NCI-H774 (cell line): ENCODE results near the gene EYA3.

ENCODE experiments used
- DNase-seq: peaks from one replicate; lab custom pipeline; 2025; lab: John Stamatoyannopoulos, UW

Gene EYA3

GRCh38 chr1:27940870-27941560, 147.4 kb downstream of the EYA3 start:
- DNase-seq, result no peak

DNA sequence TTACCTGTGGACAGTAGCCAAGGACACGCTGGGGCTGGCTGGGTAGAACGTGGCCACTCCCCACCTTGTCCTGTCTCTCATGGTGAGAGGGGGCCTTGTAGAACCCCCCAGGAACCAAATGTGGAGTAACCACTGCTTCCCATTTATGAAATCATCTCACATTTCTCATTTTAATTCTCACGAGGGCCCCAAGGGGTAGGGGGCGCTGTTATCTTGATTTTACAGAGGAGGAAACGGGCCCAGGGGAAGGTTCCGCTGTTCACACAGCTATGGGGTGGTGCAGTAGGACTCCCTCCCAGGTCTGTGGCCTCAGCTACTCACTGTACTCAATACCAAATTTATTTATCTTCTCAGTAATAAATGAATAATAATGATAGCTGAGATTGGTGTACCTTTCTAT, 148.1 kb downstream of the EYA3 start:
- no peak for DNase-seq

- no peak for DNase-seq
These were observed 149.9 kb downstream of the EYA3 start for GRCh38 chr1:27938488-27938887.

GRCh38 chr1:27937524-27937836, 150.9 kb downstream of the EYA3 start:
- DNase-seq, result no peak

GRCh38 chr1:27936370-27936769, 152.0 kb downstream of the EYA3 start:
- DNase-seq, result no peak

DNA sequence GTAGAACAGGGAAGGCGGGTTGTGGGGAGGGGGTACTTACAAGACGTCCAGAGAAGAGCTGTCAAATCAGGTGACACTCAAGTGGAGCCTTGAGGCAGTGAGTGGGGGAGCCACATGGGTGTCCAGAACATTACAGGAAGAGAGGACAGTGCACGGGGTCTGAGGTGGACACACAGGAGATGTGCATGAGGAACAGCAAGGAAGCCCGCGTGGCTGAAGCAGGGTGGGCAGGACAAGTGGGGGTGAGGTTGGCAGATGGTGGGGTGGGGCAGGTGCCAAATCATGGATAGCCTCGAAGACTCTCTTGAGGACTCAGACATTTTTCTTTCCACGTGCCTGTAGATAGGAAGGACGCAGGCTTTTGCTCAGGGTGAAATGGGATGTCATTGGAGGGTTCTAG, 152.7 kb downstream of the EYA3 start:
- no peak for DNase-seq

GRCh38 chr1:27934818-27935549, 153.4 kb downstream of the EYA3 start, which contains the start of gene SMPDL3B:
TSS of gene SMPDL3B (plus strand) at chr1:27935000. CDS start at chr1:27935184, 184 bp downstream.
- DNase-seq, result no peak

DNA sequence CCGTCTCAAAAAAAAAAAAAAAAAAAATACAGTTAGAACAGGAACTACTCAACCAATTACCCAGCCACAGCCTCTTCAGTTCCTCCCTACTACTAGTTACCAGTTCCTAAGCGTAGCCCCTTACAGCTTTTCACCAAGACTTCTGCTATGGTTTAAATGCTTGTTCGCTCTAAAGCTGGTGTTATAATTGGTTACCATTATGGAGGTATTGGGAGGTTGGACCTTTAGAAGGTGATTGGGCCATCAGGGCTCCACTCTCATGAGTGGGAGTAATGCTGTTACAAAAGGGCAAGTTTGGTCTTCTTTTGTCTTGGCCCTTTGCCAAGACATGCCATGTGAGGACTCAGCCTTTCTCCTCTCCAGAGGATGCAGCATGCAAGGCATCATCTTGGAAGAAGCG, 156.7 kb downstream of the EYA3 start:
- DNase-seq, result no peak

DNA sequence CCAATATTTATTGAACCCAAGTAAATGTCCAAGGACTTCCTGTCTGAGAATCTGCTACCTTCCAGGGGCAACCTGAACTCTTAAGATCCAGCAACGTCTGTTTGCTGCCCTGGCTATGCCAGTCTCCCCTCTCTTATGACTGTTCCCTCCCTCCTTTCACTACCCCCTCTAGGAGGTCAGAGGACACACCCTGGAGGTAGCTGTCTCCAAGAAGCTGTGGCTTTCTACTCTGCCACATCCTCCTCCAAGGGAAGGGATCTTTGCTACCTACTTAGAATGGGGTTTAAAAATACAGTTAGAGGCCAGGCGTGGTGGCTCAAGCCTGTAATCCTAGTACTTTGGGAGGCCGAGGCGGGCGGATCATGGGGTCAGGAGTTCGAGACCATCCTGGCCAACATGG, 157.2 kb downstream of the EYA3 start:
- DNase-seq, result no peak

DNA sequence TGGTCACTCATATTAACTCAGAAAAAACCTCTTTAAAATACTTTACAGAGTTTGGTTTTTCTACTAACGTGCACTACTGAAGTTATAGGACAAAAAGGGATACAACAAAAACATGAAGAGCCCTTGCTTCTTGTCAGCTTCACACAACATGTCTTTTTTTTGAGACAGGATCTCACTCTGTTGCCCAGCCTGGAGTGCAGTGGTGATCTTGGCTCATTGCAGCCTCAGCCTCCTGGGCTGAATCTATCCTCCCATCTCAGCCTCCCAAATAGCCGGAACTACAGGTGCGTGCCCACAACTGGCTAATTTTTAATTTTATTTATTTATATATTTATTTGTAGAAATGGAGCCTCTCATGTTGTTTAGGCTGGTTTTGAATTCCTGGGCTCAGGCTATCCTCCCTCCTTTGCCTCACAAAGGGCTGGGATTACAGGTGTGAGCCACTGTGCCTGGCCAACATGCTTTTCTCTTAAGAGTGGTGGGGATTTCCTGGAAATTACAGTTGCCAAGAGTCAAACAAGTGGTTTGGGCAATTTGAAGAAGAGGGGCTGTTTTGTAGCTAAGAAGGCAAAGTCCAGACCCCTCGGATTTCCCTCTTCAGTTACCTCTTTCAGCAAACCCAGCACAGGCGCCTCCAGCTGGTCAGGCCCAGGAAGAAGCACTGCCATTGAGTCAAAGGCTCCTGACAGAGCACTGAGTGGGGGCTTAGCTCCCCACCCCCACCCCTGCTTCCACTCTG, 160.0 kb downstream of the EYA3 start:
- DNase-seq, result no peak

DNA sequence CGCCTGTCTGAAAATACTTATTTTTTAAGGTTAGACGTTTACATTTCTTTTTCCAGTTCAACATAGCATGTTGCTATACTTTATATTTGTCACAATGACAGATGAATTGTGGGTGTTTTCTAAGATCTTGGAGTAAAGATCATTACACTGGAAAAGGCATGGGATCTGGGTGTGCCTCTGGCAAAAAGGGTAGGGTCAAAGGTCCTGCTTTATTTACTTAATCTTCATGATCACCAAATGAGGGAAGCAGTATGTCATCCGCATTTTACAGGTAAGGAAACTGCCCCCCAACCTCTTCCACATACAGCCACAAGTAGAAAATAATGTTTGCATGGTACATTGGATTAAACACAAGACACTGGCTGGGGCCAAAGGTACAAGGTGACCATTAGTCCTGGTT, 166.1 kb downstream of the EYA3 start:
- no peak for DNase-seq
